Activated CD8-positive, alpha-beta memory T cell treated with anti-CD3 and anti-CD28 coated beads for 36 hours (primary cell): ENCODE data around the gene ZBTB34. TPM values are rescaled to one million over a fixed set of nuclear protein-coding genes. Genes with fewer than 3 reads are reported as not detected.

Experiments
- total RNA-seq, 2 experiments: library from RNA; stranded (reverse); gene quantifications; one replicate each; pipeline ENCODE4 v1.2.3, GENCODE V29; 2021

ZBTB34 gene
- total RNA-seq, 2 experiments from 2014 or later, result 5.5 to 5.9 TPM

Other genes with a start within 250 kb of the ZBTB34 start
- not detected for gene LMX1B, start 246.7 kb upstream of the ZBTB34 start, total RNA-seq
- 10 to 100 TPM; 19.5 to 20.5 TPM for gene ZBTB43, start 55.6 kb upstream of the ZBTB34 start, total RNA-seq
- 1 to 10 TPM; 1.5 to 1.7 TPM for gene RALGPS1, start 54.1 kb downstream of the ZBTB34 start, total RNA-seq